ENCODE measurements around the gene MYO1A.

The MYO1A gene

GRCh38 chr12:57047981-57048380 is 1.9 kb downstream of the MYO1A start:
- no peak overlapping the region for H3K27ac ChIP-seq (ENCODE audit: insufficient read depth, low read length, poor library complexity, severe bottlenecking)
- H3K27me3 ChIP-seq (replicated peaks; ENCODE audit: control insufficient read depth, insufficient read depth, low read length, poor library complexity, severe bottlenecking): no peaks in the 10 kb centered on the region
- H3K4me1 ChIP-seq (ENCODE audit: control insufficient read depth, insufficient read depth, low read length, poor library complexity, severe bottlenecking): peaks cover 3% of the 10 kb centered on the region
- no peaks in the 10 kb centered on the region for H3K36me3 ChIP-seq (ENCODE audit: control insufficient read depth, insufficient read depth, low read length)
- no peak for DNase-seq
- H3K9me3 ChIP-seq (ENCODE audit: control insufficient read depth, low read length): no peaks in the 10 kb centered on the region
- H3K4me3 ChIP-seq (ENCODE audit: insufficient read depth, low read depth, low read length, poor library complexity, severe bottlenecking): no peak overlapping the region

- DNase-seq: no peak
- no peaks in the 10 kb centered on the region for H3K36me3 ChIP-seq (ENCODE audit: control insufficient read depth, insufficient read depth, low read length)
- H3K27ac ChIP-seq (ENCODE audit: insufficient read depth, low read length, poor library complexity, severe bottlenecking): no peak overlapping the region
- peaks cover 3% of the 10 kb centered on the region for H3K4me1 ChIP-seq (ENCODE audit: control insufficient read depth, insufficient read depth, low read length, poor library complexity, severe bottlenecking)
- H3K27me3 ChIP-seq (replicated peaks; ENCODE audit: control insufficient read depth, insufficient read depth, low read length, poor library complexity, severe bottlenecking): no peaks in the 10 kb centered on the region
- H3K4me3 ChIP-seq (ENCODE audit: insufficient read depth, low read depth, low read length, poor library complexity, severe bottlenecking): no peak overlapping the region
- H3K9me3 ChIP-seq (ENCODE audit: control insufficient read depth, low read length): no peaks in the 10 kb centered on the region
Observed at GRCh38 chr12:57046947-57047890, 2.7 kb downstream of the MYO1A start.

GRCh38 chr12:57046086-57046791 is 3.7 kb downstream of the MYO1A start:
- H3K27me3 ChIP-seq (replicated peaks; ENCODE audit: control insufficient read depth, insufficient read depth, low read length, poor library complexity, severe bottlenecking): no peaks in the 10 kb centered on the region
- peaks cover 3% of the 10 kb centered on the region for H3K4me1 ChIP-seq (ENCODE audit: control insufficient read depth, insufficient read depth, low read length, poor library complexity, severe bottlenecking)
- H3K4me3 ChIP-seq (ENCODE audit: insufficient read depth, low read depth, low read length, poor library complexity, severe bottlenecking): no peak overlapping the region
- no peak overlapping the region for H3K27ac ChIP-seq (ENCODE audit: insufficient read depth, low read length, poor library complexity, severe bottlenecking)
- H3K36me3 ChIP-seq (ENCODE audit: control insufficient read depth, insufficient read depth, low read length): no peaks in the 10 kb centered on the region
- H3K9me3 ChIP-seq (ENCODE audit: control insufficient read depth, low read length): no peaks in the 10 kb centered on the region
- no peak for DNase-seq

GRCh38 chr12:57044889-57045288 is 5.0 kb downstream of the MYO1A start:
- no peaks in the 10 kb centered on the region for H3K9me3 ChIP-seq (ENCODE audit: control insufficient read depth, low read length)
- H3K4me3 ChIP-seq (ENCODE audit: insufficient read depth, low read depth, low read length, poor library complexity, severe bottlenecking): no peak overlapping the region
- H3K27me3 ChIP-seq (replicated peaks; ENCODE audit: control insufficient read depth, insufficient read depth, low read length, poor library complexity, severe bottlenecking): no peaks in the 10 kb centered on the region
- DNase-seq: no peak
- peaks cover 3% of the 10 kb centered on the region for H3K4me1 ChIP-seq (ENCODE audit: control insufficient read depth, insufficient read depth, low read length, poor library complexity, severe bottlenecking)
- no peak overlapping the region for H3K27ac ChIP-seq (ENCODE audit: insufficient read depth, low read length, poor library complexity, severe bottlenecking)
- H3K36me3 ChIP-seq (ENCODE audit: control insufficient read depth, insufficient read depth, low read length): no peaks in the 10 kb centered on the region

- Histone ChIP-seq H3K36me3 (ENCODE audit: control insufficient read depth, insufficient read depth, low read length) (no peaks in the 10 kb centered on the region), H3K4me3 (ENCODE audit: insufficient read depth, low read depth, low read length, poor library complexity, severe bottlenecking) (no peak overlapping the region), H3K9me3 (ENCODE audit: control insufficient read depth, low read length) (no peaks in the 10 kb centered on the region), H3K27me3 (replicated peaks; ENCODE audit: control insufficient read depth, insufficient read depth, low read length, poor library complexity, severe bottlenecking) (no peaks in the 10 kb centered on the region), H3K4me1 (ENCODE audit: control insufficient read depth, insufficient read depth, low read length, poor library complexity, severe bottlenecking) (peaks cover 3% of the 10 kb centered on the region), H3K27ac (ENCODE audit: insufficient read depth, low read length, poor library complexity, severe bottlenecking) (no peak overlapping the region)
- no peak for DNase-seq
Observed at GRCh38 chr12:57044468-57044867, 5.5 kb downstream of the MYO1A start.

- H3K9me3 ChIP-seq (ENCODE audit: control insufficient read depth, low read length): no peaks in the 10 kb centered on the region
- H3K36me3 ChIP-seq (ENCODE audit: control insufficient read depth, insufficient read depth, low read length): no peaks in the 10 kb centered on the region
- DNase-seq: no peak
- H3K4me3 ChIP-seq (ENCODE audit: insufficient read depth, low read depth, low read length, poor library complexity, severe bottlenecking): no peak overlapping the region
- no peak overlapping the region for H3K27ac ChIP-seq (ENCODE audit: insufficient read depth, low read length, poor library complexity, severe bottlenecking)
- H3K4me1 ChIP-seq (ENCODE audit: control insufficient read depth, insufficient read depth, low read length, poor library complexity, severe bottlenecking): peaks cover 2% of the 10 kb centered on the region
- H3K27me3 ChIP-seq (replicated peaks; ENCODE audit: control insufficient read depth, insufficient read depth, low read length, poor library complexity, severe bottlenecking): no peaks in the 10 kb centered on the region
Observed at GRCh38 chr12:57042695-57043094, 7.2 kb downstream of the MYO1A start.

GRCh38 chr12:57040750-57041149 is 9.2 kb downstream of the MYO1A start:
- no peak for DNase-seq

GRCh38 chr12:57040211-57040610 is 9.7 kb downstream of the MYO1A start:
- Histone ChIP-seq H3K9me3 (ENCODE audit: control insufficient read depth, low read length) (no peaks in the 10 kb centered on the region), H3K27ac (ENCODE audit: insufficient read depth, low read length, poor library complexity, severe bottlenecking) (no peak overlapping the region), H3K27me3 (replicated peaks; ENCODE audit: control insufficient read depth, insufficient read depth, low read length, poor library complexity, severe bottlenecking) (no peaks in the 10 kb centered on the region), H3K36me3 (ENCODE audit: control insufficient read depth, insufficient read depth, low read length) (no peaks in the 10 kb centered on the region), H3K4me3 (ENCODE audit: insufficient read depth, low read depth, low read length, poor library complexity, severe bottlenecking) (no peak overlapping the region), H3K4me1 (ENCODE audit: control insufficient read depth, insufficient read depth, low read length, poor library complexity, severe bottlenecking) (no peaks in the 10 kb centered on the region)
- no peak for DNase-seq

More at GRCh38 chr12:57040750-57041149, 9.2 kb downstream of the MYO1A start:
- Histone ChIP-seq H3K36me3 (ENCODE audit: control insufficient read depth, insufficient read depth, low read length) (no peaks in the 10 kb centered on the region), H3K4me1 (ENCODE audit: control insufficient read depth, insufficient read depth, low read length, poor library complexity, severe bottlenecking) (no peaks in the 10 kb centered on the region), H3K27ac (ENCODE audit: insufficient read depth, low read length, poor library complexity, severe bottlenecking) (no peak overlapping the region), H3K4me3 (ENCODE audit: insufficient read depth, low read depth, low read length, poor library complexity, severe bottlenecking) (no peak overlapping the region), H3K27me3 (replicated peaks; ENCODE audit: control insufficient read depth, insufficient read depth, low read length, poor library complexity, severe bottlenecking) (no peaks in the 10 kb centered on the region), H3K9me3 (ENCODE audit: control insufficient read depth, low read length) (no peaks in the 10 kb centered on the region)

GRCh38 chr12:57039016-57039798 is 10.7 kb downstream of the MYO1A start:
- H3K36me3 ChIP-seq (ENCODE audit: control insufficient read depth, insufficient read depth, low read length): no peaks in the 10 kb centered on the region
- no peaks in the 10 kb centered on the region for H3K9me3 ChIP-seq (ENCODE audit: control insufficient read depth, low read length)
- no peaks in the 10 kb centered on the region for H3K4me1 ChIP-seq (ENCODE audit: control insufficient read depth, insufficient read depth, low read length, poor library complexity, severe bottlenecking)
- no peak overlapping the region for H3K27ac ChIP-seq (ENCODE audit: insufficient read depth, low read length, poor library complexity, severe bottlenecking)
- no peak overlapping the region for H3K4me3 ChIP-seq (ENCODE audit: insufficient read depth, low read depth, low read length, poor library complexity, severe bottlenecking)
- no peaks in the 10 kb centered on the region for H3K27me3 ChIP-seq (replicated peaks; ENCODE audit: control insufficient read depth, insufficient read depth, low read length, poor library complexity, severe bottlenecking)
- no peak for DNase-seq
